ENCODE results near the gene PATJ. TPM values are rescaled to one million over a fixed set of nuclear protein-coding genes. Genes with fewer than 3 reads are reported as not detected.
A peak's percentile ranks its signal among the peaks of the same experiment; 100 is the strongest.
"Not testable (repeated sequence)": the region's sequence is repeated elsewhere in the genome, so short reads cannot be mapped to it uniquely, and the experiment has no call there.

The PATJ gene
- total RNA-seq, 1 donor from 2014 or later, result 5.1 TPM

DNA sequence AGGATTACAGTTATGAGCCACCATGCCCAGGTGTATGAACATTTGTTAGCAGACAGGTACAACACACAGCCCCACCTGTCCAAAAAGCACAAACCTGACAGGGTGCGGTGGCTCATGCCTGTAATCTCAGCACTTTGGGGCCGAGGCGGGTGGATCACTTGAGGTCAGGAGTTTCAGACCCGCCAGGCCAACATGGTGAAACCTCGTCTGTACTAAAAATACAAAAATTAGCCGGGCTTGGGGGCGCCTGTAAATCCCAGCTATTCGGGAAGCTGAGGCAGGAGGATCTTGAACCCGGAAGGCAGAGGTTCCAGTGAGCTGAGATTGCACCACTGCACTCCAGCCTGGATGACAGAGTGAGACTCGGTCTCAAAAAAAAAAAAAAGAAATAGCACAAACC lies 428.1 kb downstream of the PATJ start:
- H3K4me1 Mint-ChIP-seq; H3K9me3 Mint-ChIP-seq; intact Hi-C loops (cut with micrococcal nuclease); H3K4me3 Mint-ChIP-seq; H3K36me3 Mint-ChIP-seq (ENCODE audit: low read depth); H3K27me3 Mint-ChIP-seq; DNase-seq; H3K27ac Mint-ChIP-seq: not testable (repeated sequence)

DNA sequence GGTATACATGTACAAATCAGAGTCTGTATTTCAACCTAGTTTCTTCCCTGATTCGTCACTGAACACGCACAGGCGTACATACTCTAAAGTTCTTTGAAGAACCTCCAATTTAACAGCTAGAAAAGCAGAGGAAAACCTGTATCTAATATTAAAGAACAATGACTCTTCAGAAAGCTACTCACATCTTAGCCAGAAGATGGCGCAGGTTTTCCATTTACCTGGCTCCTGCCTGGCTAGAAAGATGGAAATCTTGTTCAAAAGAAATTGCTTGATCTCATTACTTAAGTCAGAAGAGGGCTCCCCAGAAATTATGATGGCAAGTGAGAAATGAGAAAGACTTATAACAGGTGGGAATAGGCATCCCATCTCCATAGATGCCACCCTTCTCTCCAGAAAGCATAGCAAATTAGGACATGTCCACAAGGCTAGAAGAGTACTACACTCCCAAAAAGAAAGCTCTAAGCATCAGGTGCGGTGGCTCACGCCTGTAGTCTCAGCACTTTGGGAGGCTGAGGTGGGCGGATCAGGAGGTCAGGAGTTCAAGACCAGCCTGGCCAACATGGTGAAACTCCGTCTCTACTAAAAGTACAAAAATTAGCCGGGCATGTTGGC lies 433.4 kb downstream of the PATJ start:
- no peaks in the 10 kb centered on the region for H3K27me3 Mint-ChIP-seq
- intact Hi-C loops (cut with micrococcal nuclease), result loop anchor here (1.0 to 2.0 kb wide), 2 partner anchors 232 to 571 kb away; no protein-coding TSS in a partner anchor

DNA sequence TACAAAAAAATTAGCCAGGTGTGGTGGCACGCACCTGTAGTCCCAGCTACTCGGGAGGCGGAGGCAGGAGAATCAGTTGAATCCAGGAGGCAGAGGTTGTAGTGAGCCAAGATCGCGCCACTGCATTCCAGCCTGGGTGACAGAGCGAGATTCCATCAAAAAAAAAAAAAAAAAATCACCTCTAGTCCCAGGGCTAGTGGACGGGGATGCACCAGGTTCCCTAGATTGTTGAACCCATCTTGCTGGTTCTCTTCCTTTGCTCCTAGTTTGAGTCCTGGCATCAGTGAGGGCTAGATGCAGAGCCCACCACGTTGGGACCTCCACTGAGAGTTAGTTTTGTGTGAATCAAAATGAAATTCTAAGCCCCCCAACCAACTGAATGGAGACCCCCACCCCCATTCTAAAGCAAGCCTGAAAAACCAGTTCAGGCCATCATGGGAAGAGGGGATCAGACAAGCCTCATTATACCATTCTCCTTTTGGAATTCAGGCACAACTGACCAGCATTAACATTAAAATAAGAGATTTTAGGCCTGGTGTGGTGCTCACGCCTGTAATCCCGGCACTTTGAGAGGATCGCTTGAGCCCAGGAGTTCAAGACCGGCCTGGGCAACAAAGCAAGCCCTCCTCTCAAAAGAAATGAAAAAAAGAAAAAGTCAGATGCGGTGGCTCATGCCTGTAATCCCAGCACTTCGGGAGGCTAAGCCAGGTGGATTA lies 434.5 kb downstream of the PATJ start:
- DNase-seq, result no peak
- Mint-ChIP-seq H3K4me3 (no peak overlapping the region), H3K9me3 (no peaks in the 10 kb centered on the region), H3K27me3 (peaks cover under 1% of the 10 kb centered on the region), H3K27ac (no peak overlapping the region), H3K4me1 (no peaks in the 10 kb centered on the region), H3K36me3 (ENCODE audit: low read depth) (no peaks in the 10 kb centered on the region)
- intact Hi-C loops (cut with micrococcal nuclease), result no loop called here

More for the DNA sequence above, 433.4 kb downstream of the PATJ start:
- Mint-ChIP-seq H3K9me3 (no peaks in the 10 kb centered on the region), H3K36me3 (ENCODE audit: low read depth) (no peaks in the 10 kb centered on the region), H3K4me3 (no peak overlapping the region), H3K27ac (no peak overlapping the region), H3K4me1 (no peaks in the 10 kb centered on the region)
- peak; percentile 82 for DNase-seq

DNA sequence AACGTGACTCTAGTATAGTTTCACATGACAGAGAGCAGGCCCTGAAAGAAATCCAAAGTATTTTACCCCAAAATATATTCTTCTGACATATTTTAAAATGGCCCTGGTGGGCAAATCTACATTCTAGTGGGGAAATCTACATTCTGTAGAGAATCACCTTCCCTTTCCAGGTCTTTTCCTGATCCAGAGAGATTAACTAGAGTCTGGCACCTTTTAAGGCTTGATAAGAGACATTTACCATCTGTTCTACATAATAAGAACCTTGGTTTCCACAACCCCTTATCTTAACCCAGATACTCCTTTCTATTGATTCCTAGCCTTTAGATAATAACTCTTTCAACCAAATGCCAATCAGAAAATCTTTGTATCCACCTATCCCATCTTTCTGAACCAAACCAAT lies 435.3 kb downstream of the PATJ start:
- Mint-ChIP-seq H3K4me3 (no peak overlapping the region), H3K27me3 (peaks cover 2% of the 10 kb centered on the region), H3K4me1 (no peaks in the 10 kb centered on the region), H3K27ac (no peak overlapping the region), H3K9me3 (no peaks in the 10 kb centered on the region), H3K36me3 (ENCODE audit: low read depth) (no peaks in the 10 kb centered on the region)
- DNase-seq, result no peak
- intact Hi-C loops (cut with micrococcal nuclease), result no loop called here

DNA sequence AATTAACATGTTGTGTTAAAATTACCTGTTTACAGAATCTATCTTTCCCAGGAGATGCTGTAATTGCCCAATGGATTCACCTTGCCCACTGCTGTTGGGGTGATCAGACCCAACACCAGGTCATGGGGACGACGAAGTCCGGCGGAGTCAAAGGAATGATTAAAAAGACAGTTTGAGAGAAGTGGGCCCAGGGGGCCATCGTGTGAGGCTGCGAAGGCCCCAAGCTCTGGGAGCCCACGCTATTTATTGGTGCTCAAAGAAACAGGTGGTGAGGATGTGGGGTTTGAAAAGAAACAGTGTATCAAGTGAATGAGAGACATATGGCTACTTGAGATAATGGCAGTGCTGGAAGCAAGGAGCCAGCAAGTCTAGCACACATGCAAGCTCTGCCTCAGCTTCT lies 436.1 kb downstream of the PATJ start:
- no peak overlapping the region for H3K4me3 Mint-ChIP-seq
- H3K4me1 Mint-ChIP-seq, result no peaks in the 10 kb centered on the region
- DNase-seq, result no peak
- no peak overlapping the region for H3K27ac Mint-ChIP-seq
- H3K36me3 Mint-ChIP-seq (ENCODE audit: low read depth), result no peaks in the 10 kb centered on the region
- H3K9me3 Mint-ChIP-seq, result no peaks in the 10 kb centered on the region
- intact Hi-C loops (cut with micrococcal nuclease), result no loop called here
- peaks cover 2% of the 10 kb centered on the region for H3K27me3 Mint-ChIP-seq

DNA sequence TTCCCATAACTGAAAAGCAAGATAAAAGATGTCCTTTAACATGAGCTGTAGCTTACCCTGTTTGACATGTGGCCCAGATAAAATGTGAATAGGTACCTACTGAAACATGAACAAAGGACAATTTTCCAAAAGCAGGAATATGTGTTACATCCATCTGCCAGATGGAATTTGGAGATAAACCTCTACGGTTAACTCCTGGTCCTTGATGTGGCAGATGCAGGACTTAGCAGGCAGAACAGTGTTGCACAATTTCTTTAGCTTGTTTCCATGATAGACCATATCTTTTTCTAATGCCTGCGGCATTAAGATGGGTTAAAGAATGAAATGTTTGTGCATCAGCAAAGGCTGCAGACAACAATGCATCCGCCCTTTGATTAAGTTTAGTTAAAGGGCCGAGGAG lies 437.8 kb downstream of the PATJ start:
- H3K9me3 Mint-ChIP-seq; H3K4me1 Mint-ChIP-seq; H3K4me3 Mint-ChIP-seq; H3K27ac Mint-ChIP-seq; intact Hi-C loops (cut with micrococcal nuclease); H3K27me3 Mint-ChIP-seq; H3K36me3 Mint-ChIP-seq (ENCODE audit: low read depth); DNase-seq: not testable (repeated sequence)

DNA sequence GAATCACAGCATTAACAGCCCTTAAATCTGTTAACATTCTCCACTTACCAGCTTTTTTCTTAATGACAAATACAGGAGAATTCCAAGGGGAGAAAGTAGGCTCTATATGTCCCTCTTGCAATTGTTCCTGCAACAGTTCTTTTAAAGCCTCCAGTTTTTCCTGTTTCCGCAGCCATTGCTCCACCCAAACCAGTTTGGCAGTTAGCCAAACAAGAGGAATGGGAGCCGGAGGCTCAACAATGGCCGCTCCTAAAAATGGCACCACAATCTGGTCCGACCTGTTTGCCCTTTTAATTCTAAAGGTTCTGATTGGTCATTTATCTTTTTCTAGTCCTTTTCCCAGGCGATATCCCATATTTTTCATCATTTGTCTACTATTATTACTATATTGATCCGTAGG lies 438.4 kb downstream of the PATJ start:
- Mint-ChIP-seq H3K27ac (no peak overlapping the region), H3K4me3 (no peak overlapping the region)
- no peak for DNase-seq

DNA sequence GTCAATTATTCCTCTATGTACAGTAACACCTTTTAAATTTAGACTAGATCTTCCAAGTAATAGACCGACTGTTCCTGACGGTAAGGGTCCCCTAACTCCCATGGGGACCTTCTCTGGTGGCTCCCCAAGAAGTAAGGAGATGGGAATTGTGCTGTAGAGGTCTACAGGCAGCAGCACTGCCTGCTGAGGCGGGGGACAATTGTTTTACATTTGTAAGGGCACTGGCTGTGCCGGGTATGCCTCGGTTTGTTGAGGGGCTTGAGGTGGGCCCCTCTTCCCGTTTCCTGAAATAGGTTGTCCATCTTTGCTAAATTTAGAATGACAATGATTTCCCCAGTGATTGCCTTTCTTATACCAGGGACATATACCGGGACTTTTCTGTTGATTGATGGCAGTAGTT lies 439.3 kb downstream of the PATJ start:
- Mint-ChIP-seq H3K27ac (no peak overlapping the region), H3K27me3 (peaks cover 2% of the 10 kb centered on the region)
- intact Hi-C loops (cut with micrococcal nuclease), result no loop called here

More for the DNA sequence above, 438.4 kb downstream of the PATJ start:
- Mint-ChIP-seq H3K27me3 (peaks cover 2% of the 10 kb centered on the region), H3K9me3 (no peaks in the 10 kb centered on the region), H3K36me3 (ENCODE audit: low read depth) (no peaks in the 10 kb centered on the region), H3K4me1 (no peaks in the 10 kb centered on the region)
- intact Hi-C loops (cut with micrococcal nuclease), result no loop called here

DNA sequence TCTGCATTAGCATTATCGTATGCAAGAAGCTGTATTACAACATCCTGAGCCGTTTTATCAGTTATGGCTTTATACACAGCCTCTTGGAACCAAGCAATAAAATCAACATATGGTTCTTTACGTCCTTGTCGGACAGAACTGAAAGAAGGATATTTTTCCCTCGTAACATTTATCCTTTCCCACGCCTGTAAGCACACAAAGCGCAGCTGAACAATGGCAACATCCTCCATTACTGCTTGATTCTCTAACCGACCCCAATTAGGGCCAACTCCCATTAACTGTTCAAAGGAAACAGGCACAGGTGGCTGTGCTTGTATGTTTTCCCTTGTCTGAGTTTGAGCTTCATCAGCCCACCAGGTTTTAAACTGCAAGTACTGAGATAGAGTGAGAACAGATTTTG lies 439.9 kb downstream of the PATJ start:
- H3K4me1 Mint-ChIP-seq; H3K27ac Mint-ChIP-seq; DNase-seq; H3K4me3 Mint-ChIP-seq; intact Hi-C loops (cut with micrococcal nuclease); H3K36me3 Mint-ChIP-seq (ENCODE audit: low read depth); H3K27me3 Mint-ChIP-seq; H3K9me3 Mint-ChIP-seq: not testable (repeated sequence)

More for the DNA sequence above, 439.3 kb downstream of the PATJ start:
- Mint-ChIP-seq H3K9me3 (no peaks in the 10 kb centered on the region), H3K4me1 (no peaks in the 10 kb centered on the region), H3K36me3 (ENCODE audit: low read depth) (no peaks in the 10 kb centered on the region), H3K4me3 (no peak overlapping the region)
- DNase-seq, result no peak

DNA sequence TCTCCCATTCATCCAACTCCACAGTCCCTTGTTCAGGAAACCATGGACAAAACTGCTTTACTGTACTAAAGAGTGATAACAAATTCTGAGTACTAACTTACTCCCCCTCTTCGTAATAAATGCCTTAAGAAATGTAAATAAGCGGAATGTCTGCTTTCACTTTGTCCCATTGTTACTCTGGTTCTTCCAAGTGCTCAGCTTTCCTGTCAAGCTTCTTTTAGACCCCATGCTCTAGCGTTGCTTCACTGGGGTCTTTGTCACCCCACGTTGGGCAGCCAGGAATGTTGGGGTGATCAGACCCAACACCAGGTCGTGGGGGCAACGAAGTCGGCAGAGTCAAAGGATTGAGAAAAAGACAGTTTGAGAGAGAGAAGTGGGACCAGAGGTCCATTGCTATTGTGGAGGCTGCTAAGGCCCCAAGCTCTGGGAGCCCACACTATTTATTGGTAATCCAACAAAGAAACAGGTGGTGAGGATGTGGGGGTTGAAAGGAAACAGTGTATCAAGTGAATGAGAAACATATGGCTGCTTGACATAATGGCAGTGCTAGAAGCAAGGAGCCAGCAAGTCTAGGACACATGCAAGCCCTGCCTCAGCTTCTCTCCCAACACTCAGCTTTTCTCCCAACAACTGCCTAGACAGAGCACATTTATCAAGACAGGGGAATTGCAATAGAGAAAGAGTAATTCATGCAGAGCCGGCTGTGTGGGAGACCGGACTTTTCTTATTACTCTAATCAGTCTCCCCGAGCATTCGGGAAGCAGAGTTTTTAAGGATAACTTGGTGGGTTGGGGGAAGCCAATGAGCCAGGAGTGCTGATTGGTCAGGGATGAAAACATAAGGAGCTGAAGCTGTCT lies 441.1 kb downstream of the PATJ start:
- H3K36me3 Mint-ChIP-seq (ENCODE audit: low read depth); H3K27ac Mint-ChIP-seq; DNase-seq; intact Hi-C loops (cut with micrococcal nuclease); H3K4me1 Mint-ChIP-seq; H3K9me3 Mint-ChIP-seq; H3K4me3 Mint-ChIP-seq; H3K27me3 Mint-ChIP-seq: not testable (repeated sequence)

DNA sequence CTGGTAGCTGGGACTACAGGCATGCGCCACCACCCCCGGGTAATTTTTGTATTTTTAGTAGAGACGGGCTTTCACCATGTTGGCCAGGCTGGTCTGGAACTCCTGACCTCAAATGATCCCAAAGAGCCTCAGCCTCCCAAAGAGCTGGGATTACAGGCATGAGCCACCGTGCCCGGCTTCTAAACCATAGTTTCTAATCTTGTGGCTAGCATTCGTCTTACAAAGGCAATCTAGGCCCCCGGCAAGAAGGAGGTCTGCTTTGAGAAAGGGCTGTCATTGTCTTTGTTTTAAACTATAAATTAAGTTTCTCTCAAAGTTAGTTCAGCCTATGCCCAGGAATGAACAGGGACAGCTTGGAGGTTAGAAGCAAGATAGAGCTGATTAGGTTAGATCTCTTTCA lies 442.1 kb downstream of the PATJ start:
- Mint-ChIP-seq H3K4me3 (no peak overlapping the region), H3K36me3 (ENCODE audit: low read depth) (no peaks in the 10 kb centered on the region), H3K9me3 (no peaks in the 10 kb centered on the region), H3K27me3 (peaks cover 2% of the 10 kb centered on the region), H3K27ac (no peak overlapping the region), H3K4me1 (no peaks in the 10 kb centered on the region)
- intact Hi-C loops (cut with micrococcal nuclease), result no loop called here
- no peak for DNase-seq

DNA sequence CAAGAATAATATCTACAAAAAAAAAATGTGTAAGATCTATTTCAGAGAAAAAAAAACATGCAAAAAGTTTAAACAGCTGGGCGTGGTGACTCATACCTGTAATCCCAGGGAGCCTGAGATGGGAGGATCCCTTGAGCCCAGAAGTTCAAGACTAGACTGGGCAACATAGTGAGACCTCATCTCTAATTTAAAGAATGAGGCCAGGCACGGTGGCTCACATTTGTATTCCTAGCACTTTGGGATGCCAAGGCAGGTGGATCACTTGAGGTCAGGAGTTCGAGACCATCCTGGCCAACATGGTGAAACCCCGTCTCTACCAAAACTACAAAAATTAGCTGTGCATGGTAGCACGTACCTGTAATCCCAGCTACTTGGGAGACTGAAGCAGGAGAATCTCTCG lies 443.0 kb downstream of the PATJ start:
- H3K4me3 Mint-ChIP-seq; H3K9me3 Mint-ChIP-seq; intact Hi-C loops (cut with micrococcal nuclease); DNase-seq; H3K27me3 Mint-ChIP-seq; H3K27ac Mint-ChIP-seq; H3K4me1 Mint-ChIP-seq; H3K36me3 Mint-ChIP-seq (ENCODE audit: low read depth): not testable (repeated sequence)

DNA sequence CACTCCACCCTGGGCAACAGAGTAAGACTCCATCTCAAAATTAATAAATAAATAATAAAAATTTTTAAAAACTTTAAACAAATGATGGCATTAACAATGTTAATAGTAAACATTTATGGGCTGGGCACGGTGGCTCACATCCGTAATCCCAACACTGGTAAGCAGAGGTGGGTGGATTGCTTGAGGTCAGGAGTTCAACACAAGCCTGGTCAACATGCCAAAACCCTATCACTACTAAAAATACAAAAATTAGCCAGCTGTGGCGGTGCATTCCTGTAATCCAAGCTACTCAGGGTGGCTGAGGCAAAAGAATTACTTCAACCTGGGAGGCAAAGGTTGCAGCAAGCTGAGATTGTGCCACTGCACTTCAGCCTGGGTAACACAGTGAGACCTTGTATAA lies 443.4 kb downstream of the PATJ start:
- no peak for DNase-seq
- Mint-ChIP-seq H3K9me3 (no peaks in the 10 kb centered on the region), H3K4me3 (no peak overlapping the region), H3K27me3 (peaks cover 2% of the 10 kb centered on the region), H3K4me1 (no peaks in the 10 kb centered on the region), H3K36me3 (ENCODE audit: low read depth) (no peaks in the 10 kb centered on the region), H3K27ac (no peak overlapping the region)
- intact Hi-C loops (cut with micrococcal nuclease), result no loop called here

DNA sequence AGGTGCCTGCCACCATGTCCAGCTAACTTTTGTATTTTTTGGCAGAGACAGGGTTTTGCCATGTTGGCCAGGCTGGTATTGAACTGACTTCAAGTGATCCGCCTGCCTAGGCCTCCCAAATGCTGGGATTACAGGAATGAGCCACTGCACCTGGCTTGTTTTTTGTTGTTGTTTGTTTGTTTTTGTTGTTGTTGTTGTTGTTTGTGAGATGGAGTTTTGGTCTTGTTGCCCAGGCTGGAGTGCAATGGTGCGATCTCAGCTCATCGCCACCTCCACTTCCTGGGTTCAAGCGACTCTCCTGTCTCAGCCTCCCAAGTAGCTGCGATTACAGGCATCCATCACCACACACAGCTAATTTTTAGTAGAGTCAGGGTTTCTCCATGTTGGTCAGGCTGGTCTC lies 445.3 kb downstream of the PATJ start:
- Mint-ChIP-seq H3K9me3 (no peaks in the 10 kb centered on the region), H3K27me3 (no peaks in the 10 kb centered on the region), H3K4me1 (no peaks in the 10 kb centered on the region), H3K4me3 (no peak overlapping the region), H3K36me3 (ENCODE audit: low read depth) (no peaks in the 10 kb centered on the region), H3K27ac (no peak overlapping the region)
- no peak for DNase-seq
- intact Hi-C loops (cut with micrococcal nuclease), result no loop called here

Data from activated CD4-positive, alpha-beta T cell treated with anti-CD3 and anti-CD28 coated beads, Interleukin-2, amount 10 ng/mL, durations not matched to agents 24 days and 14 days (primary cell).